Activated gamma-delta T cell treated with Interleukin-2 at 50 U/mL for 16 hours (primary cell): ENCODE results near the gene MAP3K15.
A peak's percentile ranks its signal among the peaks of the same experiment; 100 is the strongest.

Experiments used
- DNase-seq: peaks from one replicate; pipeline ENCODE4 v3.0.0-alpha.2; 2020

MAP3K15 gene, protein sequence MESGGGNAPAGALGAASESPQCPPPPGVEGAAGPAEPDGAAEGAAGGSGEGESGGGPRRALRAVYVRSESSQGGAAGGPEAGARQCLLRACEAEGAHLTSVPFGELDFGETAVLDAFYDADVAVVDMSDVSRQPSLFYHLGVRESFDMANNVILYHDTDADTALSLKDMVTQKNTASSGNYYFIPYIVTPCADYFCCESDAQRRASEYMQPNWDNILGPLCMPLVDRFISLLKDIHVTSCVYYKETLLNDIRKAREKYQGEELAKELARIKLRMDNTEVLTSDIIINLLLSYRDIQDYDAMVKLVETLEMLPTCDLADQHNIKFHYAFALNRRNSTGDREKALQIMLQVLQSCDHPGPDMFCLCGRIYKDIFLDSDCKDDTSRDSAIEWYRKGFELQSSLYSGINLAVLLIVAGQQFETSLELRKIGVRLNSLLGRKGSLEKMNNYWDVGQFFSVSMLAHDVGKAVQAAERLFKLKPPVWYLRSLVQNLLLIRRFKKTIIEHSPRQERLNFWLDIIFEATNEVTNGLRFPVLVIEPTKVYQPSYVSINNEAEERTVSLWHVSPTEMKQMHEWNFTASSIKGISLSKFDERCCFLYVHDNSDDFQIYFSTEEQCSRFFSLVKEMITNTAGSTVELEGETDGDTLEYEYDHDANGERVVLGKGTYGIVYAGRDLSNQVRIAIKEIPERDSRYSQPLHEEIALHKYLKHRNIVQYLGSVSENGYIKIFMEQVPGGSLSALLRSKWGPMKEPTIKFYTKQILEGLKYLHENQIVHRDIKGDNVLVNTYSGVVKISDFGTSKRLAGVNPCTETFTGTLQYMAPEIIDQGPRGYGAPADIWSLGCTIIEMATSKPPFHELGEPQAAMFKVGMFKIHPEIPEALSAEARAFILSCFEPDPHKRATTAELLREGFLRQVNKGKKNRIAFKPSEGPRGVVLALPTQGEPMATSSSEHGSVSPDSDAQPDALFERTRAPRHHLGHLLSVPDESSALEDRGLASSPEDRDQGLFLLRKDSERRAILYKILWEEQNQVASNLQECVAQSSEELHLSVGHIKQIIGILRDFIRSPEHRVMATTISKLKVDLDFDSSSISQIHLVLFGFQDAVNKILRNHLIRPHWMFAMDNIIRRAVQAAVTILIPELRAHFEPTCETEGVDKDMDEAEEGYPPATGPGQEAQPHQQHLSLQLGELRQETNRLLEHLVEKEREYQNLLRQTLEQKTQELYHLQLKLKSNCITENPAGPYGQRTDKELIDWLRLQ (N-terminal part only)

DNA sequence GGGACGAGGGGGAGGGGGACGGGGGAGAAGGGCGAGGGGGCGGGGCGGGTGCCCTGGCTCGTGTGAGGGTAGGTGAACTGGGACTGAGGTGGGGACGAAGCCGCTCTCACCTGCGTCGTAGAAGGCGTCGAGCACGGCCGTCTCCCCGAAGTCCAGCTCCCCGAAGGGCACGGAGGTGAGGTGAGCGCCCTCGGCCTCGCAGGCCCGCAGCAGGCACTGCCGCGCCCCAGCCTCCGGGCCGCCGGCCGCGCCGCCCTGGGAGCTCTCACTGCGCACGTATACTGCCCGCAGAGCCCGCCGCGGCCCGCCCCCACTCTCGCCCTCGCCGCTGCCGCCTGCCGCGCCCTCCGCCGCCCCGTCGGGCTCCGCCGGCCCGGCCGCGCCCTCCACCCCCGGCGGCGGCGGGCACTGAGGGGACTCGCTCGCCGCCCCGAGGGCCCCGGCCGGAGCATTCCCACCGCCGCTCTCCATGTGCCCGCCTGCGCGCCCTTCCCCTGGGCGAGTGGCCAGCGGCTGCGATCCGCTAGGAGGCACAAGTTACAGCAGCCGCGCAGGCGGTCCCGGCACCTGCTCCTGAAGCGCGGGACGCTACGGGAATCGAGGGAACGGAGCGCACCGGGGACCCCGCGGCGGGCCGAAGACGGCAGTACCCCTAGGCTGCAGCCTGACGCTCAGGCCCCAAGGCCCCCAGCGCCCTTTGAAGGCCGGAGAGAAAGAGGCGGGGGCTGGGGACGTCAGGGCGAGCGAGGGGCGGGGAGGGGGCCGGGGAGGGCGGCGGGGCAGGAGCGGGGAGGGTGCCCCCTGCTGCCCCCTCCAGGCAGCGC lies at the start of gene MAP3K15:
MAP3K15 (minus strand) TSS at position 718 of the 824 bp plus-strand sequence; CDS start at position 471, 247 bp downstream.
- DNase-seq = peak; percentile 4

DNA sequence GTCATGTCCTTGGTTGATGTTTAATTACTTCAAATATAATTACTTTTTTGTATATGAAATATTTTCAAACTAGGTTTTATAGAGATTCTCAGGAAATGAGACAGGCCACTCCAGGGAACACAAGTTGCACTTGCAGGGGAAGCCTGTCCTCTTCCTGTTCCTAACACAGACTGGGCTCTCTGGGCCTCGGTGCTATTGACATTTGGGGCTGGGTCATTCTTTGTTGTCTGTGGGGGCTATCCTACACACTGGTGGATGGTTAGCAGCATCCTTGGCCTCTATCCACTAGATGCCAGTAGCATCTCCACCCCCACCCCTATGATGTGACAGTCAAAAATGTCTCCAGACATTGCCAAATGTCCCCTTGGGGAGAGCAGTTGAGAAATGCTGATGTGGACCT lies 49.3 kb upstream of the MAP3K15 start:
- no peak for DNase-seq

DNA sequence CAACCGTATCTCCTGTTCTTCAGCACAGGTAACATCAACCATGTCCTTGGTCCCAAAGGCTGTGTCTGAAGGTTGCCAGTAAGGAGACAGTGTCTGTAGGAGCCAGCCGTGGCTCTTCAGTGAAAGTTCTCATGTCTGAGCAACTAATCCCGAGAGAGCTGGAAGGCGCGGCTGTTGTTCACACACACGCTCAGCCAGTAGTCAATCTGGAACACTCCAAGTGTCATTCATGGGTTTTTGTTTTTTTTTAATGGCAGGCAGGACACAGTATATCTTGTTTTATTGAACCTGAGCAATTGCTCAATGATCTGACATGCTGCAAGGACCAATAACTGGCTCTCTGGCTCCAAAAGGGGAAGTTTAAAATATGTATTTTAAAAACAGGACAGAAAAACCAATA lies 48.4 kb upstream of the MAP3K15 start:
- no peak for DNase-seq

DNA sequence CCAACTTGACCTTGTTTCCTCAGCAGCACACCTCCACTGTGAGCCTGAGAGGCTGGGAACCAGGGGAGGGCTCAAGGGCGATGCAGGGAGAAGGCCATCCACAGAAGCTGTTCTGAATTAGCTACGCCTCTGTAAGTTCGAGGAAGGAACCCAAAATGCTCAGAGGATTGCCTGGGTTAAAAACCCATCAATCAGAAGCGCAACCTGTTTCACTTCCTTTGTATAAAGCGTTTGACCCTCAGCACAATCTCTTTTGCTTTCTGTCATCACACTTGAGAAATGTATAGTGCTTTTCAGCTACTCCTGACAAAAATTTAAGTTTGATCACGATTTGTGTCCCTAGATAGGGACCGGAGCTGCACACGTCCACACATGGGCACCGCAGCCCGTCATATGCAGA lies 48.0 kb upstream of the MAP3K15 start:
- no peak for DNase-seq

DNA sequence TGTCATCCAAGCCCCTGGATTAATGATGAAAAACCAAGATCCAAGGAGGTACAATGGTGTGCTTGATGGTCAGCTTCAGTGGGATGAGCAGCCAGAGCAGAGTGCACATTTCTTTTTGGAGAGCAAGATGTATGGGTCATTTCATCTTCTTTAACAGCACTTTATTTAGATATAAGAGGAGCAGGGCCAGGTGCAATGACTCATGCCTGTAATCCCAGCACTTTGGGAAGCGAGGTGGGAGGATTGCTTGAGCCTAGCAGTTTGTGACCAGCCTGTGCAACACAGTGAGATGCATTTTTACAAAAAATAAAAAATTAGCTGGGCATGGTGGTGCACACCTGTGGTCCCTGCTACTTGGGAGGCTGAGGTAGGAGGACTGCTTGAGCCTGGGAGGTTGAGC lies 45.3 kb upstream of the MAP3K15 start:
- no peak for DNase-seq

DNA sequence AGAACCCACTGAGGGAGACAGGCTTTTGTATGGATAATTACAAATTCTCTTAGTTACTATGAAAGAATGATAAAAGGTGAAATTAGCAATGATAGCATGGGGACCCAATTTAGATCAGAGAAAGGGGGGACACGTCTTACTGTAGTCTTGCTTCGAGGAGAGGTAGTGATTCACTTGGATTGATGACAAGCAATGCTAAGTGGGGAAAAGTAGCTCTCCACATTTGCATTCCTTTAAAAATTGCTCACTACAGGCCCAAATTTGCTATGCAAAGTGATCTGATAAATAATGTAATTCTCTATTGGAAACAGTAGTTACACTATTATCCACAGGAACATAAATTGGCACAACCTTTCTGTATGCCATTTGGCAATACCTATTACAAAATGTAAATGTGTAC lies 42.5 kb upstream of the MAP3K15 start:
- DNase-seq = no peak

DNA sequence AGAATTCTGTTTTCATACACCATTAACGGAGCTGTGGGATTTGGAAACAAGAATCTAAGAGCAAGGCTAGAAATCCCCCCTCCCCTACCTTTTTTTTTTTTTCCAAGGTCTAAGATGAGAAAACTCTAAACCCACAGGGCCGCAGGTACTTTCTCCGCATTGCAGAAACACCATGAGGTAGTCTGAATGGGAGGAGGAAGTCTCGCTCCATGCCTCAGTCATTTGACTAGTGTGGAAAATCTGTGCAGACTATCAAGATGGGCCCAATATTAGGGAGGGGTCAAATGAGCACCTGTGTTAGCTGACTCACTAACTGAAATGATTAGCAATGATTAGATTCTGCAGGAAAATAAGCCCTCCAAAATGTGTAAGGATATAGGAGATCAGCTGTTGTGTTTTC lies 40.9 kb upstream of the MAP3K15 start:
- DNase-seq = no peak

DNA sequence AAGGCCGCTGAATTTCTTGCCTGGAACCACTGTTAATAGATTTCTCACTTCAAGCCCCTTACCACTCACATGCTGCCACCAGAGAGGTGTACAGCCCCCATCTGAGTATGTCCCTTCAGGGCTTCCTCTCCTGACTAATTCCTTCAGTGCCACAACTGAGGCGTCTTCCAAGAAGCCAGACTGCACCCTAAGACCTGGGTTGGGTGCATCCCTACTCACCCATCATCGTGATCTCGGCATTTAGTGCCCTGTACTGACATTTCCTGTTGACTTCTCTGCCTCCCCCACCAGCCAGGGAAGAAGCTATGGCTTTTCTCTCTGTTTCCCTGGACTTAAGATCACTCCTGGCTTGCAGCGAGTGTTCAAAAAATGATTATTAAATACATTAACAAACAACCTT lies 40.4 kb upstream of the MAP3K15 start:
- DNase-seq = no peak

DNA sequence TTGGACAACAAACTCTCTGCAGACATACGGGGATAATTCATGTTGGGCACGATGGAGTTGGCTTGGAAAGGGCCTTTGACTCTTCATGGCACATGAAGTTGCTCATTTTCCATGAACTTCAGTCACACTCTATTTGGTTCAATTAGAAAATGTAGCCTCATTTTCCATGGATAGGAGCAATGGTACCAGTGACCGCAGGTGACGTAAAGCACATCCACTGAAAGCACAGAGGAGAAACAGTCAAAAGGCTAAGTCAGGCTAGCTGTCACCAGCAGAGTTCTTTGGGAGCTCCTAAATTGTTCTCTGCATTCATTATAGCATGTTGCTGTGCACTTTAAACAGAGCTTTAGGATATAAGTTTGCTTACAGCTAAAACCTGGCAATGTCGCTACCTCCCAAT lies 39.9 kb upstream of the MAP3K15 start:
- no peak for DNase-seq

DNA sequence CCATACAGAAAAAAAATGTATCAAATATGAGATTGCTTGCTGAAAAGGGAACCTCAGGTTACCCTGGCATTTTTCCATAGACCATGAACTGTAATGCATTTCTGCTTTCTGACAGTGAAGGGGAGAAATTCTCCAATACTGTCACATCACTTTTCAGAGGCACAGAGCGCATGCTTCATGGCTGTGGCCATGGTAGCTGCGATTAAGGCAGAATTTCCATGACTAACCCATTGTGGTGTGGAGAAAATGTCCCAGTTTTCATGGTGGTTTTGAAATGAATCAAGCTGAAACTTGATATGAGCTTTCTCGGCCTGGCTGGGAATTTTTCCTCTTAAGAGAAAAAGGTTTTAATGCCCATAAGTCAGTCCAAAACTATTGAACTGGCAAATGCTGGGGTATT lies 39.5 kb upstream of the MAP3K15 start:
- DNase-seq = no peak

DNA sequence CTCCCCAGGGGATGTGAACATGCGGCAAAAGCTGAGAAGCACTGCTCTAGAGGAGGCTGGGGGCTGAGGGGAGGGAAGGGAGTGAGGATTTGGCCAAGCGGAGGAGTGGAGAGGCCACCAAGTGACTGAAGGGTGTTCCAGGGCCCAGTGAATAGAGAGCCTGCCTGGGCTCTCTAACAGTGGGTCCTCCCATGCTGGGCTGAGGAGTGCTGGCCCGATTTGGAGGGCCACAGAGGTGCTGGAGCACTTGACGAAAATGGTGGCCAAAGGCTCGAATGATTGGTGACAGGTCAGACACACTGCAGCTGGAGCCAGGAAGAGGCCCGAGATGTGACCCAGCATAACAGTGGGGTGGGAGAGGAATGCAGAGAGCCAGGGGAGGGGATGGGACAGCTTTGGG lies 37.5 kb upstream of the MAP3K15 start:
- no peak for DNase-seq

DNA sequence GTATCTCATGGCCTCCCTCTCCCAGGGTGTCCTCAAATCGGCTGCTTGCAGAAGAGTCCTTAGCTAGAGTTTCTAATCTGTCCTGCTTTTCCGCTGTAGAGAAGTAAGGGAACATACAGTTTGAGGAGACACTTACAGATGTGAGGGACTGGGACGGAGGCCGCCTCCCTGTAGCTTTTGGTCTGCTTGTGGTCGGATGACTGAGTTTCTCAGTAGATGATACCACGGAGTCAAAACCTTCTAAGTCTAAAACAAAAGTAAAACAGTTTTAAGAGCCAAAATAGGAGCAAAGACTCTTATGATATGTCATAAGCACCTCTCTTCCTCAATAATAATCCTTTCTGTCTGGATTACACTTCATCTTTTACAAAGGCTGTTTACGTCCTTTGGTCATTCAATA lies 34.5 kb upstream of the MAP3K15 start:
- DNase-seq = no peak

DNA sequence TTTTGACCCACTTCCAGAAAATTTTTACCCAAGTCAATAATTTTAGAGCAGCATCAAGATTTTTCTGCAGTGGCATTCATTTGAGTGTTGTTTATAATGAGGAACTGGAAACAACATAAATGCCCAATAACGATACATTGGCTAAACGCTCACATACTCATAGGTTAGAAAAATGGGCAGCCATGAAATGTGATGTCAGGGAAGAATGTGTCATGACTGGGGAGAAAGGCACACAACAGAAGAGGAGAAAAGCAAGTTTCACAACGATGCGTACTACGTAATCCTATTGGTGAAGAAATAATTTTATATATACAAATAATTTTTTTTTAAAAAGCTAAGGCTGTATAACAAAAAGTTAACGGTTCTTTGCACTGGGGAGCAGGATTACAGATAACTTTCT lies 33.6 kb upstream of the MAP3K15 start:
- no peak for DNase-seq

DNA sequence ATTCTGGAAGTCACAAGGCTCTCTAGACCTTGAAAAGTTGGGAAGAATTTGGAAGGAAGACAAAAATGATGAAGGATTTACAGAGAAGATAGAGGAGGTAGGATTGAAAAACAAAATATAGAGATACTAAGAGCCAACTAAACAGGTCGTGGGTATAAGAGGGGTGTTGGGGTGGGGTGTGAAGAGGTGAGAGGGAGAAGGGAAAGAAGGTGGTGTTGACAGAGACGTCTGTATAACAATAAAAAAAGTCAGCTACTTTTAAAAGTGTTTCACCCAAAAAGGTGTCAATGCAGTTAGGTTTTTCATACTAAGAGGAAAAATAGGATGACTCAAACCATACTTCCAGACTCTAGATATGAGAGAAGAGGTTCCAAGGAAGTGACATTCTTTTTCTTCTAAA lies 33.0 kb upstream of the MAP3K15 start:
- DNase-seq = no peak

DNA sequence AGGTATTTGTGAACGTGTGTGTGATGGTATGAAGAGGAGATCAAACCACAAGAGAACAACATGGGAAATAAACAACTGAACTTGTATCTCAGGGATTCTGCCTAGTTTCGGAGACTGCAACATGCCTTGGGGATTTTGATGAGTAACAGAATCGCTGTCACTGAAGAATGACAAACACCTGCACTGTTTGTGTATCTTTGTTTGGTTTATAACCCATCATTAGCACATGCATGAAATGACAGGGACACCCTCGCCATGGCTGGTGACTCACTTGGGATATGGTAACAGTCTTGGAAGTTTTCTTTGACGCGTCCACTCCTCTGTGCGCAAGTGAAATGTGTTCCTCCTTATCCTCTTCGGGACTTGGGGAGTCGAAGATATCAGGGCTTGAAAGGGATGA lies 30.3 kb upstream of the MAP3K15 start:
- DNase-seq = no peak

DNA sequence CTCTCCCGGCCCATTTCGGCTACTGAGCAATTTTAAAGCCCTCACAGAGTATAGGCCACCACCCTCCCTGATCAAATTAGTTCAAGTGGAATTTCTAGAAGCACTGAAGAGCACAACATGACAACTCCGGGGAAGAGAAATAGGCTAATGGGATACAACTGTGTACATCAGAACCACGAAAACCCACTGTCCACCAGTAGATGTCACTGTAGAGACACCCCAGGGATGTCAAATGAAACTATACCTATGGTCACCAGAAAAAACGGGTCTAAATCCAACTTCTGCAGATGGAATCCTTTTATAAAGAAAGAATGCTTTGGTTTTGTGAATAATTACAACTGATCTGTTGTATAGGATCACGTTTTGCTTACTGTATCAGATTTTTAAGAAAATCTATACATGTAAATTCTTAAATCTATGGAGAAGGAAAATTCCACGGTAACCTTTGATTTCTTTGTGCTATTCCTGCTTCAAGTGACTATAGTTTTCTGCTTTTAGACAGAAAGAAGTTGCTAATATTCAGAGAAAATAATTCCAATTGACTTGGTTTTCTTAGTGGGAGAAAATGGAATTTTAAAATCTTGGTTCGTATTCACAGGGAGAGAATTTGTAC lies 29.5 kb upstream of the MAP3K15 start:
- DNase-seq = peak; percentile 37

DNA sequence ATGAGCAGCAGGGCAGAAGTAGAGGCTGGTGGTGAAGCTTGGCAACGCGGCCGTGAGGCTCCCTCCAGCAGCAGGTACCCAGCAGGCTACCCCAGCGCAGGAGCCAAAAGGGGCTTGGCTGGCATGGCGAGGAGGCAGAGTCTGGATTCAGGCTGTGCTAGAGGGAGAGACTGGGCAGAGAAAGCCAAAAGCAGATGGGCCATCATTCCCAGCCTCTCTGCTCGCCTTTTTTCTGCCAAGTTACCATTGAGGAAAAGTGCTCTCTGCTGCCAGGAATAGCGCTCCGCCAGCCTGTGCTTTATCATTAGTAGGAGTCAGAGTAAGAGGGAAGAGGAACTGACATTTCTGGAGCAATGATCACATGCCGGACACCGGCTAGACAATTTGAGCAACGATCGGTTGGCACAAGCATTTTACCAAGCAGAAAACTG lies 28.7 kb upstream of the MAP3K15 start:
- no peak for DNase-seq

DNA sequence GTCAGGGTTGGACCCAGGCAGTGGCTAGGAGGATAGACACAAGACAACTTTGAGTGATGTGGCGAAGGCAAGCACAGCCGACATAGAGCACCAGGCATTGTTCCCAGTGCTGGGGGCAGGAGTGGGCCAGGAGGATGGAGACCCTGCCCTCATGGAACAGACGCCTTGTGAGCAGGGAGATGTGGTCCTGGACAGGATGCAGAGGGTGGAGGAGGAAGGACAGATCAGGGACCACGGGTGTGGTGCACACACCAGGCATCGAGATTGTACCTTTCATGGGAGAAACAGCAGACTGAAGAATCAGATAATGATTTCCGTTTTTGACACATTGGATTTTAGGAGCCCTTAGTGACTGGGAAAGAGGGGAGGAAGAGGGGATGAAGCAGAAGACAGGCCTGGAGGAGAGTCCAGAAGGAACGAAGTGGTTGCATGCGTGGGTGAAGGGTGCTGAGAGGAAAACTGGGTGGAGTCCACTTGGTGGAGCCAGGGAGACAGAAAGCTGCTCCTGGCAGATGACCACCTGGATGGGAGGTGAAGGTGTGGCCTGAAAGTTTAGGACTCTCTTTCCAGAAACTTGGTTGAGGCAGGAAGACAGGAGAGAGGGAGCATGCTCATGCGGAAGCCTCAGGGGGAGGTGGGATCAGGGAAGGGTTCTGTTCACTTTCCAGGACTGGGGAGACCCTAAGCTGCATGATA lies 27.9 kb upstream of the MAP3K15 start:
- DNase-seq = no peak

DNA sequence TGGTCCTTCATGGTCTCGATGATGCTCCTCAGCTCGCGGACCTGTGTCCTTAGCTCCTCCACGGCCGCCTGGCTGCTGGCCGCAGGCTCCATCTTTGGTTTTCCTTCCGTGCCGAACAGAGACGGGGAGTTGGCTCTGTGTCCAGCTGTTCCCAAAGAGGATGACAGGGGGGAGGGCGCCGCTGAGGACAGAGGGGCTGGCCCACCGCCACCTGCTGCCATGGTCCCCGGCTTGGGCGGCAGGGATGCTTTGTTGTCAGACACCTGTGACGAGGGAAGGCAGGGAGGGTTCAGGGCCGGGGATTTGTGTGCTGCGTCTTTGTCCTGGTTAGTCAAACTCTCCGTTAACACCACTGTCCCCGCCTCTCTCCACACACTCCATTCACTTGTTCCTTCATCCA lies 26.6 kb upstream of the MAP3K15 start:
- no peak for DNase-seq

DNA sequence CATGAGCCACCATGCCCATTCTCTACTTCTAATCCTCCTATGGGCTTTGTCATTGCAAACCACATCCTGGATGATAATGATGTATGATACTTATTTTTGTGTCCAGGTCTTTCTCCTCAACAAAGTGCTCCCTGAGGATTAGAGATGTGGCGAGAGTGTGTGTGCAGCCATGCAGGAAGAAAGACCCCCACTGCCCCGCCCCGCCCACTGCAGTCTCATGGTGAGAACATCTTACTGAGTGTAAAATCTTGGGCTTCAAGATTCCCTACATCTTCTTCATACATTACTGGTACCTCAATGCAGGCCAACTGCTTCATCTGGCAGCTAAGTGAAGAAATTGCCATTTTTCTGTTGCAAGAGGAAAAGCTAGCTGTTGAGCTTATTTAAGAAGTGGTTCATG lies 25.9 kb upstream of the MAP3K15 start:
- no peak for DNase-seq

DNA sequence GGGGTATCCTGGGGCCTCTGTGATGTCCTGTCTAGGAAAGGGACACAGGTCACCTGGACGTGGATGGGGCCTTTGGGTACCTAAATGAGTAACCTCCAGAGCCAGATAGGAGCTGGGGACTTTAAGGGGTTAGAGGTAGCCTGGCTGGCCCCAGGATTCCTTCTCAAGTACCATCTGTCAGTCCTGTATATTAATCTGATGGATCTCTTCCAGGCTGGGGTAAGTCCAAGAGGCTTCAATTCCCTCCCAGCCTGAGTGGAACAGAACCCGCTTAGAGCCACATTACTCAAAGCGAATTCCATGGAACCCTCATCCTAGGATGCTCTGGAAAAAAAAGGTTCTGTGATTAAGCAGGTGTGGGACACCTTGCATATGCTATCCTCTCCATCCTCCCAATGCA lies 24.8 kb upstream of the MAP3K15 start:
- no peak for DNase-seq
